ENCODE results near the gene OTOG.

The OTOG gene

DNA sequence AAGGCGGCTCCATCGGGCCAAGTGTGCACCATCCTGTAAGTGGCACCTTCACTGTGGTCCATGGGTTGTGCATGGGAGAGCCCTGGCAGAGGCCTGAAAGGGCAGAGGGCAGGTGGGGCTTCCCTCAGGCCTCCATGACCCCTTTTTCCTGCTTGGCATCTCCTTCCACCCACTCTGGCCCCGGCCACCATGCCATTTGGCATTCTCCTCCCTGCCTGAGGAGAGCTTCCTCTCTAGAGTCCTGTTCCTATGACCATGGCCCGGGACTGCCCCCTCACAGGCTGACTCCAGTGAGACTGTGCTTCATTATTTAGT, 4.9 kb downstream of the OTOG start:
- H3K4me2 ChIP-seq: no peak overlapping the region
- TF ChIP-seq CTCF (conservative IDR thresholded peaks at IDR 0.05; ENCODE audit: low read depth, low read length): no peak
- no peaks in the 10 kb centered on the region for H3K4me1 ChIP-seq (ENCODE audit: low read depth, poor library complexity, severe bottlenecking)
- H3K36me3 ChIP-seq (ENCODE audit: insufficient read depth): no peaks in the 10 kb centered on the region
- no peak overlapping the region for H2AFZ ChIP-seq (ENCODE audit: low read depth)
- no peaks in the 10 kb centered on the region for H3K27me3 ChIP-seq (ENCODE audit: insufficient read depth, low read depth)
- no peak overlapping the region for H3K27ac ChIP-seq
- no peak overlapping the region for H3K9ac ChIP-seq
- H3K4me3 ChIP-seq (IDR thresholded peaks at IDR 0.05; ENCODE audit: insufficient read depth, low read depth, low read length): no peak overlapping the region
- H3K79me2 ChIP-seq (ENCODE audit: insufficient read depth, low read depth): no peaks in the 10 kb centered on the region
- H4K20me1 ChIP-seq (ENCODE audit: insufficient read depth): no peaks in the 10 kb centered on the region

DNA sequence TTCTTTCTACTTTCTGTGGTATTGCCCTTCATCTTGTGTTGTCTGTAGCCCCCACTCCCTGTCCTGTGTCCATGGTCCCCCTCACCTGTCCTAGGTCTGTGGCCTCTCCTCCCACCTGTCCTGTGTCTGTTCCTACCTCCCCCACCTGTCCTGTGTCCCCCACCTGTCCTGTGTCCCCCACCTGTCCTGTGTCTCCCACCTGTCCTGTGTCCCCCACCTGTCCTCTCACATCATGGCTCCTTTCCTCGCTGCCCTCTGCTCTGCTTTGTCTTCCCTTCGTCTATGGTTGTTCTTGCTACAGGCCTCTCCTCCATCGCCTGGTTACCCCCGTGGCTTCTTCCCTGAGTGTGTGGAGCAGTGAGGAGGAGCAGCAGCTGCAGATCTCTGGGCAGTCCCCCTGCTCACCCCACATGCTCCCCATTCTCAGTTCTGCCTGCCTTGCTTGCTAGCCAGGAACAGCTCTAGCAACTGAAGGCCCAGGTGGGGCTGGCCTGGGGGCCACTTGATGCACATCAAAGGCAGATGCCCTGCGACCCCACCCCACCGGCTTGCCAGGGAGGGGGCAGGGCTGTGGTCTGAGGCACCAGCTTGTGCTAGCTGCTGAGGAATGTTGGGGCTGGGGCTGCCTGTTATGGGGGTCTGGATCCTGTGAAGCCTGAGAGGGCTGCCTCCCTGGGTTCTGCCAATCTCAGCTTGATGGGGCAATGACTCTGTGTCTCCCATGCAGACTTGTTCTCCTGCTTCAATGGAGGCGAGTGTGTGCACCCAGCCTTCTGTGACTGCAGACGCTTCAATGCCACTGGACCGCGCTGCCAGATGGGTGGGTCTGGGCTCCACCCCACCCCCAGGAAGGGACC, 5.6 kb downstream of the OTOG start:
- H3K79me2 ChIP-seq (ENCODE audit: insufficient read depth, low read depth): no peaks in the 10 kb centered on the region
- no peaks in the 10 kb centered on the region for H3K27me3 ChIP-seq (ENCODE audit: insufficient read depth, low read depth)
- H3K27ac ChIP-seq: no peak overlapping the region
- H4K20me1 ChIP-seq (ENCODE audit: insufficient read depth): no peaks in the 10 kb centered on the region
- H2AFZ ChIP-seq (ENCODE audit: low read depth): no peak overlapping the region
- no peak overlapping the region for H3K4me3 ChIP-seq (IDR thresholded peaks at IDR 0.05; ENCODE audit: insufficient read depth, low read depth, low read length)
- TF ChIP-seq CTCF (conservative IDR thresholded peaks at IDR 0.05; ENCODE audit: low read depth, low read length): no peak
- no peak overlapping the region for H3K4me2 ChIP-seq
- no peaks in the 10 kb centered on the region for H3K4me1 ChIP-seq (ENCODE audit: low read depth, poor library complexity, severe bottlenecking)
- H3K36me3 ChIP-seq (ENCODE audit: insufficient read depth): no peaks in the 10 kb centered on the region
- no peak overlapping the region for H3K9ac ChIP-seq

DNA sequence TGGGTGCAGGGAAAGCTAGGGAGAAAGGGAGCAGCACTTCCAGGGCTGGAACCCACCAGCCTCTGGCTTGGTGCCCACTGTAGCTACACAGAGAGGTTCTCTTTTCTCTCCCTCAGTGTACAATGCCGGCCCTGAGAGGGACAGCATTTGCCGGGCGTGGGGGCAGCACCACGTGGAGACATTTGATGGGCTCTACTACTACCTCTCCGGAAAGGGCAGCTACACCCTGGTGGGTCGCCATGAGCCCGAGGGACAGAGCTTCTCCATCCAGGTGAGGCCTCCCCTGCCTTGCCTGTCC, 6.1 kb downstream of the OTOG start:
- Histone ChIP-seq H3K27ac (no peak overlapping the region), H2AFZ (ENCODE audit: low read depth) (no peak overlapping the region), H3K36me3 (ENCODE audit: insufficient read depth) (no peaks in the 10 kb centered on the region), H3K4me1 (ENCODE audit: low read depth, poor library complexity, severe bottlenecking) (no peaks in the 10 kb centered on the region), H3K27me3 (ENCODE audit: insufficient read depth, low read depth) (no peaks in the 10 kb centered on the region), H3K4me3 (IDR thresholded peaks at IDR 0.05; ENCODE audit: insufficient read depth, low read depth, low read length) (no peak overlapping the region), H4K20me1 (ENCODE audit: insufficient read depth) (no peaks in the 10 kb centered on the region), H3K4me2 (no peak overlapping the region), H3K79me2 (ENCODE audit: insufficient read depth, low read depth) (no peaks in the 10 kb centered on the region), H3K9ac (no peak overlapping the region)
- TF ChIP-seq CTCF (conservative IDR thresholded peaks at IDR 0.05; ENCODE audit: low read depth, low read length): no peak

- H3K36me3 ChIP-seq (ENCODE audit: insufficient read depth): no peaks in the 10 kb centered on the region
- no peak overlapping the region for H3K4me3 ChIP-seq (IDR thresholded peaks at IDR 0.05; ENCODE audit: insufficient read depth, low read depth, low read length)
- H3K79me2 ChIP-seq (ENCODE audit: insufficient read depth, low read depth): no peaks in the 10 kb centered on the region
- H3K27ac ChIP-seq: no peak overlapping the region
- no peaks in the 10 kb centered on the region for H3K4me1 ChIP-seq (ENCODE audit: low read depth, poor library complexity, severe bottlenecking)
- TF ChIP-seq CTCF (conservative IDR thresholded peaks at IDR 0.05; ENCODE audit: low read depth, low read length): no peak
- H3K27me3 ChIP-seq (ENCODE audit: insufficient read depth, low read depth): no peaks in the 10 kb centered on the region
- no peak overlapping the region for H3K9ac ChIP-seq
- no peaks in the 10 kb centered on the region for H4K20me1 ChIP-seq (ENCODE audit: insufficient read depth)
- no peak overlapping the region for H2AFZ ChIP-seq (ENCODE audit: low read depth)
- H3K4me2 ChIP-seq: no peak overlapping the region
Observed at GRCh38 chr11:17554487-17554886, 7.4 kb downstream of the OTOG start.

All from KMS-11 (cell line).